HG02870 (cell line): ENCODE data around the gene FSTL4.

Experiments used
- ATAC-seq: cut with Tn5 transposase; IDR thresholded peaks from one replicate; pipeline ENCODE4 v1.9.1; 2021; ENCODE audit warnings: mild to moderate bottlenecking, moderate library complexity; ENCODE audit not compliant: unreplicated experiment

FSTL4 gene

DNA sequence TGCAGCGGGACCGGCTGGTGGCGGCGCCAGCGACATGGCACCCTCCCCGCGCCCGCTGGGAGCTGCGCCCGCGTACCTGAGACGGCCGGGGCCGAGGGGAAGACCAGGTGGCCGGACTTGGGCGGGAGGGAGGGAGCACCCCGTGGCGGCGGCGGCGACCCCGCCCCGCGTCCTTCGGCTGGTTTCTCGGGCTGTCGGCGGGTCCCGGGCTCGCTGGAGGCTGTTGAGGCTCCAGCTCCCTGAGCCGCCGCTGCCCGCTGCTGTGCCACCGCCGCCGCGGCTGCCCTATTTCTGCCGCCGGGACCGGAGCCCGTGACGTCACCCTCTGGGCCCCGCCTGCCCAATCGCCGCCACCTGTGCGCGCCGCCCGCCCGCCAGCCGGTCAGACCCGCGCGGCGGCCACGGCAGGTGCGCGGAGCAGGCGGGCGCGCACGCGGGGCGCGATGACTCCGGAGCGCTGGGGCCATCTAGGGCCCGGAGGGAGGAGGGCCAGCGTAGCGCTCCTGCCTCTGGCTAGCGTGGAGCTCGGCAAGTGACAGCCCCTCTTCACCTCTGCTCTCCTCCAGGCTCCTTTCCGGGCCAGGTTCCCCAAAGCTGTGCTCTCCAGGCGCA lies at the start of gene FSTL4:
Gene FSTL4 (minus strand): TSS at position 293 of the 612 bp plus-strand sequence.
- no peak for ATAC-seq

DNA sequence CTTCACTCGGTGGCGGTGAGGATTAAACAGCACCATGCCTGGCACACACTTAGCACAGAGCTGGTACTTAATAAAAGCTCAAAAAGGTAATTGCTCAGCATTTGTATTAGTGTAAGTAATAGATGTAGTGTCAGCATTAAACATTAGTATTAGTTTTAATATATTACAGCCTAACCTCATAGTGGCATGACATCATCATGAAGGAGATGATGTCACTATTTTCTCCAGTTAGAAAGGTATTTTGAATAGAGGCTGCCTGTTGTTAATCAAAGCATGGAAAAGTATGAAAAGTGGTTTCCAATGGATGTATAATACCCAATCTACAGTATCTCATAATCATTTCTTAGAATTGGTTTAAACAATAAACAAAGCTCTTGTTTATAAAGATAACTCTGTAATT lies 49.0 kb upstream of the FSTL4 start:
- no peak for ATAC-seq

GRCh38 chr5:133658327-133658726 lies 46.0 kb upstream of the FSTL4 start:
- no peak for ATAC-seq

GRCh38 chr5:133657036-133657435 lies 44.7 kb upstream of the FSTL4 start:
- ATAC-seq: no peak

DNA sequence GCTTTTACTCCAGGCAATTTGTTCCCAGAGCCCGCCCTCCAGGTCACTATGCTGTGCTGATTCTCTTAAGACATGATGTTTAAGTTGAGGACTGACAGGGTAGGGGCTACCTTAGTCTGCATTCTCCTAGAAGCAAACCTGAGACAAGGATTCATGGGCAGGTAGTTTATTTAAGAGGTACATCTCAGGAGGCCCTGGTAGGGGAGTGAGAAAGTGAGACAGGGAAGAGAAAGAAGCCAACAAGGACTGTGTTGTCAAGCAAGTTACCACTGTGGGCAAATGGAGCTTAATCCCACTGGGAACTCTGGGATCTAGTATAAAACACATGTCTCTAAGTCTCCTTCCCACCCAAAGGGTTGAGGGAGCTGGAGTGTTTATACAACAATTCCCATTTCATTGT lies 43.6 kb upstream of the FSTL4 start:
- ATAC-seq: no peak

DNA sequence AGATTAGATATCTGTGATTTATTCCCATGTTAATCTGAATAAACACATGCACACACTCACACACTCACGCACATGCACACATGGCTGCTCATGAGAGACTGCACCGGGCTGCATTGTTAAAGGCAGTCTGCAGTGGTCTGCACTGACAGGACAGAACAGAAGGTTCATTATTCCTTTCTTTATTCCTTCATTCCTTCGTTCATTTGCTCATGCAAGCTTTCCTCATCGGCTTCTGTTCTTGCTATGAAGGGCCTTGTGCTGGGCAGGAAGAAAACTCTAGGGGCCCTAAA lies 41.4 kb upstream of the FSTL4 start:
- ATAC-seq: no peak

DNA sequence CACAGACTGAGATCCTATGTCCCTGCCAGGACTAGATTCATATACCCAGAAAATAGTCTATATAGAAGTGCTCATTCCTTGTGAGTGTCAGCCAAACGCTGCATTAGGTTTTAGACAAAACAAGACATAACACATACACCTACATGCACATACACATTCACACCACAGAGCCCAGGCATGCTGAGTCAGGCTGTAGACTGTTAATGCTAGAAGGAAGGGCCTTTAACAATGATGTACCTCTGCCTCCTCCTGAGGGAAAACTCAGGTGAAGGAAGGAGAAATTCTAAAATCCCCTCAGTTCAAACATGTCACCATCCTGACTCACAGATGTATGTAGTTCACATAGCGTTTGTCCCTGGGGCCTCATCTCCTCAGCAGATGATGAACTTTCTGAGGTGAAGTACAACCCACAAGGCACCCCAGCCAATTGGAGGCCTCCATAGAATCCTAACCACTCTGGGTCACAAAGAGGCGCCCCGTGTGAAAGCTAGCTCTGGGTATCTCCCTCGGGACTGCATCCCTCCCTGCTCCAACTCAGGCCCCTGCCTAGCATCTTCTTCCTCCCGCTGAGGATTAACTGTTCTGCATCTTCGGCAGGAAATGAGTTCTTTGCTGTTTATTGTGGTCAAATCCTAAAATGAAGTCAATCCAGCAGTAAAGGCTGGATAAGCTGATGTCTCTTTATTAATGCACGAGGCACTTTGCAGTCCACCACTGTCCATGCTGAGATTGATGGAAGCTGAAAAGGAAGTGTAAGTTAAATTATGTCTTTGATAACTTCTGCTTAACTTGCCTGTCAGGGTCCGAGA lies 40.8 kb upstream of the FSTL4 start:
- ATAC-seq: no peak

DNA sequence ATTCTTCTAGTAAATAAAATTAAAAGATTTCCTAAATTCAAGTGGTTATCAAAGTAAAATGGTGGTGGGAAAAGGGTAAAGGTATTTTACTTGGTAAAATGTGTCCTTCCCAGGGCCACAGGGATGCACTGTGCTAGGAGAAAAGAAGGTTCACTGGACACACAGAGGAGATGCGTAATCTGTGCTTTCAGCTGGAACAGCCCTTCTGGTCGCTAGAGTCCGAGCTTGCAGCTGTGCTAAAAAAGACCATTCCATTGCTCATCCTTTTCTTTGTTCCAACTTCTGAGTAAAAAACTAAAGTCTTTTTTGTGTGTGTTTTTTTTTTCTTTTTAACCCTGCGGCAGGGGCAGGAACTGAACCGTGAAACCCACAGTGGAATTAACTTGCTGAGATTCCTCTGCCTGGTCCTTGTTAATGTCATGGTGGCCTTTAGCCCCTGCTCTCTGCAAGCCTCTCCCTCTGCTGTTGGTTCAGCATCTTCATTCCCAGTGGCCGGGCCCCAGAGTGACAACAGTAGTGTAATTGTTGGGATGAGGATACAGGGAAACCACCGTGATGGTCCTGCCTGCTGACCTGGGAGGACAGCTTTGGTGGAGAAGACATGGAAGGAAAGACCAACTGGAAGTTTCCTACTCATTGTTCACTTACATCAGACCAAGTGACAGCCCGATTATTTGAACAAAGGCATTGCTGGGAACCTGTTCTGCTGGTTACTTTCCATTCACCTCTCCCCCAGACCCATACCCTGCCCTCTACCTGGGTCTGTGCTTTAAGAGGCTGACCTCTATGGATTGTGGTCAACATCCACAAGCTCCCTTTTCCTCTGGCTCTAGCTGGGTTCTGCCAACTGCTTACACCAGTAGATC lies 31.9 kb upstream of the FSTL4 start:
- no peak for ATAC-seq

DNA sequence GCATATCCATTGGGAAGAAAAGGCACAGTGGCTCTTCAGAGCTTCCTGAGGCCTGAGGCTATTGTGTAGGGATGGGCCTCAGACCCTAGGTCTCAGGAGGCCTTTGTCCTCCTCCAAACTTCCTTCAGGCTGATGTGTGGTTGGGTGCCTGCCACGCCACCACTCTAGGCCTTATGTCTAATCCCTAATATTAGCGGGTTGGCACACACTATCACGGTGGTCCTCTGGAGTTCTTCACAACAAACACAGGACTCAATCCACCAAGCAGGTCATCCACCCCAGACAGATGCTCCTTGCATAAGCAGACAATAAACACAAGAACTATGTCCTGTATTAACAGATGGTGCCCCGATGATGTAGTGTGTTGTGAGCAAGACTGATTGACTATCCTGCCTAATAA lies 31.0 kb upstream of the FSTL4 start:
- ATAC-seq: no peak

- ATAC-seq: no peak
Measured at GRCh38 chr5:133642153-133642722, 29.9 kb upstream of the FSTL4 start.

- no peak for ATAC-seq
Measured at GRCh38 chr5:133641683-133642082, 29.3 kb upstream of the FSTL4 start.

DNA sequence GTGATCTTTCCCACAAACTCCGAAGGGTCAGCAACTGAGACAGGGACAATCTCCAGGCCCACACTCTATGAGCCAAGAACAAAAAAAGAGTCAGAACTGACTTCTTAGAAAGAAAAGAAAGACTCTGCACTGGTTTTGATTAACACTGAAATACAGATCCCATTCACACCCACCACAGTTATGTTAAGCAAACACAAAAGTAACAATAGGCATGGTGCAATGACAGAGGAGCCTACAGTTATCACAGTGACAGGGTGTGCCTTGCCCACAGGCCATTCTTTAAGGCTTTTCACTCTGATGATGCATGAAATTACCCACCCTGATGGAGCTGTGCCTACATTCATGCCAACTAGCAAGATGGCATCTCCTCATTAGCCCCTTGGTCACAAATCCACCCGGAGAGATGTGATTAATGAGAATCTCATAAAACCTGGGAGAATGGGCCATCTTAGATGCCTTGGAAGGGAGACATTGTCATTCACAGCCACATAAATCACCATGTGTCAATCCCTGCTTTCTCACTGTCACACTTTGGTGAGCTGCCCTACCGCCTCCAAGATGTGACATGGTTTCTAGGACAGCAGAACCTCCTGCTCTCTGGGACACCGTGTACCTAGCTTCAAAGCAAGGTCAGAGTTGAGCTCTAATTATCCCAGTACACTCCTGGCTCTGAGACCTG lies 27.6 kb upstream of the FSTL4 start:
- ATAC-seq: no peak

DNA sequence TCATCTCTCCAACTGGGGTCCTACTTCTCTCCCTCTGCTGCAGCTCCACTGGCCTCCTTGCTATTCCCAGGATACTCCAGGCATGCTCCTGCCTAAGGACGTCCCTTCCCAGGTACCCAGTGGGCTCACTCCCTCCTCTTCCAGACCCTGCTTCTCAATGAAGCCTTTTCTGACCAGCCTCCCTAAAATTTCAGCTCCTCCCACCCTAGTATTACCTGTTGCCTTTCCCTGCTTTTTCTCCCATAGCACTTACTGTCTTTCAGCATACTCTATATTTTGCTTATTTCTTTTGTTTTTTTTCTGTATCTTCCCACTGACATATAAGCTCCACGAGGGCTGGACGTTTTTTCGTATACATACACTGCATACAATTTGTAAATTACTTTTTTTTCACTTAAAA lies 26.1 kb upstream of the FSTL4 start:
- ATAC-seq: no peak

DNA sequence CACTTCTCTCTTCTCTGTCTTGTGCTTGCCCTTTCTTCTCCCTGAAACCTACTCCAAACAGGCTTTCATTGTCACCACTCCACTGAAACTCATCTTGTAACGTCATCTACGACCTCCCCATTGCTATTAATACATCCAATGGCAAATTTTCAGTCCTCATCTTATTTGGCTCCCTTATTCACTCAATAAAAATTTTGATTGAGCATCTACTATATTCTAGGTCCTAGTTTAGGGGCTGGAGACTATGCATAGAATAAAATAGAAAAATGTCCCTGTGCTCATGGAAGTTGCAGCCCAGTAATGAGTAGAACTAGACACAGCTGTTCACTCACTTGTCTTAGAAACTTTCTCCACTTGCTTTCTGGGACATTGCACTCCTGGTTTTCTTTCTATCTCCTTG lies 24.9 kb upstream of the FSTL4 start:
- no peak for ATAC-seq

- ATAC-seq: no peak
Measured at GRCh38 chr5:133635051-133635450, 22.7 kb upstream of the FSTL4 start.

- ATAC-seq: no peak
Measured at GRCh38 chr5:133627180-133627579, 14.8 kb upstream of the FSTL4 start.

DNA sequence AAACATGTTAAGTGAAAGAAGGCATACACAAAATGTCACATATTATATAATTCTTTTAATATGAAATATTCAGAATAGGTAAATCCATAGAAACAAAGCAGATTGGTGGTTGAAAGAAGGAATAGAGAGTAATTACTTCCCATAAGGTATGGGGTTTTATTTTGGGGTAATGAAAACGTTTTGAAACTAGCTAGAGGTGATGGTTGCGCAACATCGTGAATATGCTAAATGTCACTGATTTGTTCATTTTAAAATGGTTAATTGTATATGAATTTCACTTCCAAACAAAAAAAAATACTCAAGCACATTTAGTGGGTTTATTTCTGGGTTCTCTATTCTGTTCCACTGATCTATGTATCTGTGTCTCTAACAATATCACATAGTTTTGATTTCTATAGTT lies 12.0 kb upstream of the FSTL4 start:
- no peak for ATAC-seq

DNA sequence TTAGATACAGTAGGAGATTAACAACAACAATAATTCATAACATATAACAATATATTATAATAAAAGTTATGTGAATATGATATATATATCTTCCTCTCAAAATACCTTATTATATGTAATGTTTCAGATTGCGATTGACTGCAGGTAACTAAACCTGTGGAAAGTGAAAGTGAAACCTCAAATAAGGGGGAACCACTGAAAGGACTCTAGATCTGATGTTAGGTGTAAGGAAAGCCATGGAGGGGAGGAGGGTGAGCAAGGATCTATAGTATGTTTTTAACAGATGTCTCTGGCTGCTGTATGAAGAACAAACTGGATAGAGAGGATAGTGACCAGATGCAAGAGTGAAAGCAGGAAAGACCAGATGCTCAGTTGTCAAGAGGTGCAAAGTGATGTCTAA lies 5.8 kb upstream of the FSTL4 start:
- no peak for ATAC-seq

DNA sequence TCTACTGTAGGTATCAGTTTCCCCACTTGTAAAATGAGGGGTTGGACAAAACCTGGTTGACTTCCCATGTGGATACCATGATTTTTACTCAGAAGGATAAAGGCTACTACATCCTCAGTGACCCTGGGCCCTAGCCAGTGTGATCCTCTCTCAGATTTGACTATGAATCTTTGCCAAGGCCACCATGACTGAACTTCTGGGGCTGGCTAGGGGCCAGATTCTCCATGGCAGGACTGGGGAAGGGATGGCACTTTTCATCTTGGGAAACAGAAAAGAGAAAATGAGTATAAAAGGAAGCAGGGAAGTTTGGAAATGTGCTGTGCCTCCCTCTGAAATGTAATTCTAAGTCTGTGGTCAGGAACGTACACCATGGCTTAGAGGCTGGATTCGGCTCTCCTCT lies 1.4 kb upstream of the FSTL4 start:
- ATAC-seq: no peak

- ATAC-seq: no peak
Measured at GRCh38 chr5:133613184-133613583, 843 bp upstream of the FSTL4 start.
